ENCODE results near the gene CATSPERB. TPM values are rescaled to one million over a fixed set of nuclear protein-coding genes. Genes with fewer than 3 reads are reported as not detected.
"Not testable (repeated sequence)": the region's sequence is repeated elsewhere in the genome, so short reads cannot be mapped to it uniquely, and the experiment has no call there.

The CATSPERB gene
- total and polyA plus RNA-seq, 2 donors from 2014 or later, result 0.17 to 2.1 TPM

DNA sequence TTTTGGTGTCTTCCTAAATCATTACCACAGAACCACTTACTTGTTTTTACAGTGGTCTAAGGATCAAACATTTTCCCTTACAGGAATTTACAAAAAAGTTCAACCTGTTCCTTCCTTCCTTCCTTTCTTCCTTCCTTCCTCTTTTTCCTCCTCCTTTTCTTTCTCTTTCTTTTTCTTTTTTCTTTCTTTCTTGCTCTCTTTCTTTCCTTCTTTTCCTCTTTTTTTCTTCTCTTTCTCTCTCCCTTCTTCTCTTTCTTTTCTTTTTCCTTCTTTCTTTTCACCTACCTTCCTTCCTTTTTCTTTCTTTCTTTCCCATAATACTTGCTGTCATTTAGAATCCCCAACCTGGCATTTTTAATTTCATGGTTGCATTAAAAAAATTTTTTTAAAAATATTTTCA, 162.6 kb downstream of the CATSPERB start:
- Histone ChIP-seq H3K27me3 (ENCODE audit: control insufficient read depth, insufficient read depth, low read length) (no peaks in the 10 kb centered on the region), H3K36me3 (ENCODE audit: control insufficient read depth in 2 of 3, insufficient read depth in 3 of 3, low read length in 3 of 3) (no peaks in the 10 kb centered on the region), H3K4me3 (ENCODE audit: low read length in 3 of 3) (no peak overlapping the region), H3K27ac (ENCODE audit: low read depth in 2 of 2, low read length in 2 of 2) (no peak overlapping the region), H3K9me3 (ENCODE audit: control insufficient read depth in 2 of 3, insufficient read depth in 1 of 3, low read length in 3 of 3) (no peaks in the 10 kb centered on the region), H3K4me1 (ENCODE audit: control insufficient read depth in 2 of 3, insufficient read depth in 2 of 3, low read depth in 1 of 3, low read length in 3 of 3) (no peaks in the 10 kb centered on the region), H3K9ac (ENCODE audit: low read length in 3 of 3) (no peak overlapping the region)
- TF ChIP-seq, protein P1, sequence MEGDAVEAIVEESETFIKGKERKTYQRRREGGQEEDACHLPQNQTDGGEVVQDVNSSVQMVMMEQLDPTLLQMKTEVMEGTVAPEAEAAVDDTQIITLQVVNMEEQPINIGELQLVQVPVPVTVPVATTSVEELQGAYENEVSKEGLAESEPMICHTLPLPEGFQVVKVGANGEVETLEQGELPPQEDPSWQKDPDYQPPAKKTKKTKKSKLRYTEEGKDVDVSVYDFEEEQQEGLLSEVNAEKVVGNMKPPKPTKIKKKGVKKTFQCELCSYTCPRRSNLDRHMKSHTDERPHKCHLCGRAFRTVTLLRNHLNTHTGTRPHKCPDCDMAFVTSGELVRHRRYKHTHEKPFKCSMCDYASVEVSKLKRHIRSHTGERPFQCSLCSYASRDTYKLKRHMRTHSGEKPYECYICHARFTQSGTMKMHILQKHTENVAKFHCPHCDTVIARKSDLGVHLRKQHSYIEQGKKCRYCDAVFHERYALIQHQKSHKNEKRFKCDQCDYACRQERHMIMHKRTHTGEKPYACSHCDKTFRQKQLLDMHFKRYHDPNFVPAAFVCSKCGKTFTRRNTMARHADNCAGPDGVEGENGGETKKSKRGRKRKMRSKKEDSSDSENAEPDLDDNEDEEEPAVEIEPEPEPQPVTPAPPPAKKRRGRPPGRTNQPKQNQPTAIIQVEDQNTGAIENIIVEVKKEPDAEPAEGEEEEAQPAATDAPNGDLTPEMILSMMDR (IDR thresholded peaks at IDR 0.05; ENCODE audit: borderline replicate concordance, extremely low read depth, insufficient read depth), result no peak
- FAIRE-seq (no peak), DNase-seq (no peak)
- intact Hi-C loops (cut with DNase I), result no loop called here

DNA sequence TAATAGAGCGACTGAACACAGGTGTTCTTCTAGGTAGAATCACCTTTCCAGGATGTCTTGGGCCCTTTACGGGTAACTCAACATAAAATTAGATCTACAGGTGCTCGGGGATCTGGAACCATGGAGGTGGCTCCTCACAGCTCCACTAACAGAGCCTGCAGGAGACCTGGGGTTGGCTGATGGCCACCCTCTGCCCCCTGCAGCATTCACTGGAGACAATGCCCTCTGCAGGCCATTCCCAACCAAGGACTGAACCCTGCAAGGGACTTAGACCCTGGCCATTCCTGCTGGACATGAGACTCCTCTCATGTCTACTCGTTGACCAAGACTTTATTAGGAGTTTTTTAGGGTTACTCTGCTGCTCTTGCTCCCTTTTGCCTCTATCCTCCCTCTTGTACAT, 163.3 kb downstream of the CATSPERB start:
- Histone ChIP-seq H3K4me1 (ENCODE audit: control insufficient read depth in 2 of 3, insufficient read depth in 2 of 3, low read depth in 1 of 3, low read length in 3 of 3) (no peaks in the 10 kb centered on the region), H3K27me3 (ENCODE audit: control insufficient read depth, insufficient read depth, low read length) (no peaks in the 10 kb centered on the region), H3K36me3 (ENCODE audit: control insufficient read depth in 2 of 3, insufficient read depth in 3 of 3, low read length in 3 of 3) (no peaks in the 10 kb centered on the region), H3K4me3 (ENCODE audit: low read length in 3 of 3) (no peak overlapping the region), H3K27ac (ENCODE audit: low read depth in 2 of 2, low read length in 2 of 2) (no peak overlapping the region), H3K9me3 (ENCODE audit: control insufficient read depth in 2 of 3, insufficient read depth in 1 of 3, low read length in 3 of 3) (no peaks in the 10 kb centered on the region), H3K9ac (ENCODE audit: low read length in 3 of 3) (no peak overlapping the region)
- FAIRE-seq (no peak), DNase-seq (no peak)
- TF ChIP-seq, protein P1 (IDR thresholded peaks at IDR 0.05; ENCODE audit: borderline replicate concordance, extremely low read depth, insufficient read depth), result no peak
- intact Hi-C loops (cut with DNase I), result no loop called here

DNA sequence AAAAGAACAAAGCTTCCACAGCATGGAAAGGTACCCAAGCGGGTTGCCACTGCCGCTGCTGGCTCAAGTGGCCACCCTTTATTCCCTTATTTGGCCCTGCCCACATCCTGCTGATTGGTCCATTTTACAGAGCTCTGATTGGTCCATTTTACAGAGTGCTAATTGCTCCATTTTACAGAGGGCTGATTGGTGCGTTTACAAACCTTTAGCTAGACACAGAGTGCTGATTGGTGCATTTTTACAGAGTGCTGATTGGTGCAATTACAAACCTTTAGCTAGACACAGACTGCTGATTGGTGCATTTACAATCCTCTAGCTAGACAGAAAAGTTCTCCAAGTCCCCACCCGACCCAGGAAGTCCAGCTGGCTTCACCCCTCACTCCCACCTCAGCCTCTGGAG, 164.1 kb downstream of the CATSPERB start:
- H3K4me3 ChIP-seq (ENCODE audit: low read length in 3 of 3); H3K9me3 ChIP-seq (ENCODE audit: control insufficient read depth in 2 of 3, insufficient read depth in 1 of 3, low read length in 3 of 3); DNase-seq; H3K36me3 ChIP-seq (ENCODE audit: control insufficient read depth in 2 of 3, insufficient read depth in 3 of 3, low read length in 3 of 3); H3K27me3 ChIP-seq (ENCODE audit: control insufficient read depth, insufficient read depth, low read length); FAIRE-seq; H3K9ac ChIP-seq (ENCODE audit: low read length in 3 of 3); H3K4me1 ChIP-seq (ENCODE audit: control insufficient read depth in 2 of 3, insufficient read depth in 2 of 3, low read depth in 1 of 3, low read length in 3 of 3); H3K27ac ChIP-seq (ENCODE audit: low read depth in 2 of 2, low read length in 2 of 2); intact Hi-C loops (cut with DNase I): not testable (repeated sequence)

DNA sequence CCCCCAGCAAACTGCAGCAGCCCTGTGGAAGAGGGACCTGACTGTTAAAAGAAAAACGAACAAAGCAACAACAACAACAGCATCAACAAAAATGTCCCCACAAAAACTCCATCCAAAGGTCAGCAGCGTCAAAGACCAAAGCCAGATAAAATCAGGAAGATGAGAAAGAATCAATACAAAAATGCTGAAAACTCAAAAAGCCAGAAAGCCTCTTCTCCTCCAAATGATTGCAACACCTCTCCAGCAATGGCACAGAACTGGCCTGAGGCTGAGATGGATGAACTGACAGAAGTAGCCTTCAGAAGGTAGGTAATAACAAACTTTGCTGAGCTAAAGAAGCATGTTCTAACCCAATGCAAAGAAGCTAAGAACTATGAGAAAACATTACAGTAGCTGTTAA, 176.4 kb downstream of the CATSPERB start:
- Histone ChIP-seq H3K4me1 (ENCODE audit: control insufficient read depth in 2 of 3, insufficient read depth in 2 of 3, low read depth in 1 of 3, low read length in 3 of 3) (no peaks in the 10 kb centered on the region), H3K9me3 (ENCODE audit: control insufficient read depth in 2 of 3, insufficient read depth in 1 of 3, low read length in 3 of 3) (no peaks in the 10 kb centered on the region), H3K27ac (ENCODE audit: low read depth in 2 of 2, low read length in 2 of 2) (no peak overlapping the region), H3K27me3 (ENCODE audit: control insufficient read depth, insufficient read depth, low read length) (no peaks in the 10 kb centered on the region), H3K4me3 (ENCODE audit: low read length in 3 of 3) (no peak overlapping the region), H3K36me3 (ENCODE audit: control insufficient read depth in 2 of 3, insufficient read depth in 3 of 3, low read length in 3 of 3) (no peaks in the 10 kb centered on the region), H3K9ac (ENCODE audit: low read length in 3 of 3) (no peak overlapping the region)
- no peak for FAIRE-seq
- intact Hi-C loops (cut with DNase I), result no loop called here
- TF ChIP-seq, protein P1 (IDR thresholded peaks at IDR 0.05; ENCODE audit: borderline replicate concordance, extremely low read depth, insufficient read depth), result no peak
- no peak for DNase-seq
